GM12872 (cell line): ENCODE results near the gene IPO13.

Experiments used
- TF ChIP-seq, protein P1 (sequence below): IDR thresholded peaks from 3 replicates; pipeline ENCODE4 v1.5.1; 2011; ENCODE audit warnings: low read depth, mild to moderate bottlenecking, low read length, moderate library complexity; ENCODE audit not compliant: insufficient read depth

Gene IPO13

DNA sequence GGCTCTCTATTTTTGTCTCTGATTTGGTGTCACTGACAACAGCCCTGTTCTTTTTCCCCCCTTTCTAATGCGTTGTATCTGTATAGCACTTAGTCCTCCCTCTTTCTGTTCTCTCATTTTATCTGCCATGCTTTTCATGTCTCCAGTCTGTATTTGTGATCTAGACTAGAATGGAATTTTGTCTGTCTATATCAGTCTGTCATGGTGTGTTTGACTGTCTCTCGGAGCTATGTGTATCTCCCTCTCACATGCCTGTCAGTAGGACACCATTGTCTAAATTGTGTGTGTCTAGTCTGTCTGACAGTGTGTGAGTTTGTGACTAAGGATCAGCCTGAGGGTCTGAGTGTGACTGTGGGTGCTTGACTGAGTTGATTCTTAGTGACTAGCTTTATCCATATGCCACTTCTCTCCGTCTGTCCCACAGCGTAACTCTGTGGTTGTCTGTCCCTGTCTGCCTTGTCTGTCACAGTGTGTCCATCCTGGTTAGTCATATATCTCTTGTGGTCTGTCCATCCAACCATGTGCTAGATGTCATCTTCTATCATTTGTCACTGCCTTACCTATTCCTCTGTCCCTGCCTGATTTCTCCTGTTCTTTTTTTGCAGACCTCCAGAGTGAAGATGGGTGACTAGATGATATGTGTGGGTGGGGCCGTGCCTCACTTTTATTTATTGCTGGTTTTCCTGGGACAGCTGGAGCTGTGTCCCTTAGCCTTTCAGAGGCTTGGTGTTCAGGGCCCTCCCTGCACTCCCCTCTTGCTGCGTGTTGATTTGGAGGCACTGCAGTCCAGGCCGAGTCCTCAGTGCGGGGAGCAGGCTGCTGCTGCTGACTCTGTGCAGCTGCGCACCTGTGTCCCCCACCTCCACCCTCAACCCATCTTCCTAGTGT lies 30.9 kb downstream of the IPO13 start:
- TF ChIP-seq, protein P1, sequence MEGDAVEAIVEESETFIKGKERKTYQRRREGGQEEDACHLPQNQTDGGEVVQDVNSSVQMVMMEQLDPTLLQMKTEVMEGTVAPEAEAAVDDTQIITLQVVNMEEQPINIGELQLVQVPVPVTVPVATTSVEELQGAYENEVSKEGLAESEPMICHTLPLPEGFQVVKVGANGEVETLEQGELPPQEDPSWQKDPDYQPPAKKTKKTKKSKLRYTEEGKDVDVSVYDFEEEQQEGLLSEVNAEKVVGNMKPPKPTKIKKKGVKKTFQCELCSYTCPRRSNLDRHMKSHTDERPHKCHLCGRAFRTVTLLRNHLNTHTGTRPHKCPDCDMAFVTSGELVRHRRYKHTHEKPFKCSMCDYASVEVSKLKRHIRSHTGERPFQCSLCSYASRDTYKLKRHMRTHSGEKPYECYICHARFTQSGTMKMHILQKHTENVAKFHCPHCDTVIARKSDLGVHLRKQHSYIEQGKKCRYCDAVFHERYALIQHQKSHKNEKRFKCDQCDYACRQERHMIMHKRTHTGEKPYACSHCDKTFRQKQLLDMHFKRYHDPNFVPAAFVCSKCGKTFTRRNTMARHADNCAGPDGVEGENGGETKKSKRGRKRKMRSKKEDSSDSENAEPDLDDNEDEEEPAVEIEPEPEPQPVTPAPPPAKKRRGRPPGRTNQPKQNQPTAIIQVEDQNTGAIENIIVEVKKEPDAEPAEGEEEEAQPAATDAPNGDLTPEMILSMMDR = no peak

DNA sequence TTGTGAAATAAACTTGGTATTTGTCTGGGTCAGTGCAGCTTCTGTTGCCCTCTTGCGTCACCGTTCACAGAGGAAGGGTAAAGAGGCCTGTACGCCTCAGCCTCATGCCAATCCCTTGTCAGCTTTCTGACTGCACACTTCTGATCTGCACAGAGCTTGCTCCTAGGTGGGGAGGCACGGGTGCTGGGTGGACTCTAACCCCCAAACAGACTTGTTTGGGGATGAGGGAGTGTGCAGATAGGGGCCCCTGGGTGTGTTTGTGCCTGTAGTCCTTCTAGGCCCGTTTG lies 31.5 kb downstream of the IPO13 start:
- TF ChIP-seq, protein P1 = no peak

DNA sequence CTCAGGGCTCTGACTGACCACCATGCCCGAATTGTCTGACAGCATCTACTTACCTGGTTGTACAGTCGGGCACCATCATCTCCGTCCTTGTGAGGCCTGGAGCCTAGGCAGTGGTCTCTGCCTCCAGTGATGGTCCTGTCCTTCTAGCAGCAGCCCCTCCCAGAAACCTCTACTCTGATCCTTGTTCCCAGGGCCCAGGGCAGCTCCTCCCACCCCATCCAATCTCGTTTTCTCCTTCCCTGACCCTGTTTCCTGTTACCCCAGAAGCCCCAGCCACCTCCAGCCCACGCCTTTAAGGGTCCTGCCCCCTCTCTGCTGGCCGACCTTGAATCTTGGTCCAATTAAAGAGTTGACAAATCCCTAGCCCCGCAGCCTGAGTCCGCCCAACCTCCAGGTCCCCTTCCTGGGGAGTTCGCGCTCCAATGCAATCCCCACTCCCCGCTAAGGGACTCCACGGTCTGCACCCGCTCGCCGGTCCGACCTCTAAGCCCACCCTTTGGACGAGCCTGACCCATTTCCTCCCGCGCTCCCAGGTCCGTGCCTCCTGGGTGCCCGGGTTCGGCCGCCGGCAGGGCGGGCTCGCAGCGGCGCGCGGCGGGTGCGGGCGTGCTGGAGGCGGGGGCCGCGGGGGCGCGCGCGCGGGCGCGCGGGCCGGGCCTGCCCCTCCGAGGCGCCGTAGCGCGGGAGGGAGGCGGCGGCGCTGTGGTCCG lies 32.0 kb downstream of the IPO13 start, which contains the start of gene B4GALT2:
TSS of gene B4GALT2 (plus strand) at position 660 of the 710 bp plus-strand sequence. CDS start 1,951 bp downstream, outside the sequence.
- TF ChIP-seq, protein P1 = no peak

DNA sequence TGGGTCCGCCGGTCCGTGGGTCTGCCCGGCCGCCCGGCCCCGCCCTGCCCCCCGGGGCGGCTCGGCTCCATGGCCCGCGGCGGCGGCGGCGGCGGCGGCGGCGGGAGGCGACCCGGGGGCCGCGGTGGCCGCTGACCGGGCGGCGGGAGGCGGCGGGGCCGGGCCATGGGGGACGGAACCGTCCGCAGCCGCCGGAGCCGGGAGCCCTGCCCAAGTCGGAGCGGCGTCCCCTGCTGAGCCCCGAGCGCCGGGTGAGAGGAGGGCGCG lies 32.4 kb downstream of the IPO13 start:
- TF ChIP-seq, protein P1 = no peak

DNA sequence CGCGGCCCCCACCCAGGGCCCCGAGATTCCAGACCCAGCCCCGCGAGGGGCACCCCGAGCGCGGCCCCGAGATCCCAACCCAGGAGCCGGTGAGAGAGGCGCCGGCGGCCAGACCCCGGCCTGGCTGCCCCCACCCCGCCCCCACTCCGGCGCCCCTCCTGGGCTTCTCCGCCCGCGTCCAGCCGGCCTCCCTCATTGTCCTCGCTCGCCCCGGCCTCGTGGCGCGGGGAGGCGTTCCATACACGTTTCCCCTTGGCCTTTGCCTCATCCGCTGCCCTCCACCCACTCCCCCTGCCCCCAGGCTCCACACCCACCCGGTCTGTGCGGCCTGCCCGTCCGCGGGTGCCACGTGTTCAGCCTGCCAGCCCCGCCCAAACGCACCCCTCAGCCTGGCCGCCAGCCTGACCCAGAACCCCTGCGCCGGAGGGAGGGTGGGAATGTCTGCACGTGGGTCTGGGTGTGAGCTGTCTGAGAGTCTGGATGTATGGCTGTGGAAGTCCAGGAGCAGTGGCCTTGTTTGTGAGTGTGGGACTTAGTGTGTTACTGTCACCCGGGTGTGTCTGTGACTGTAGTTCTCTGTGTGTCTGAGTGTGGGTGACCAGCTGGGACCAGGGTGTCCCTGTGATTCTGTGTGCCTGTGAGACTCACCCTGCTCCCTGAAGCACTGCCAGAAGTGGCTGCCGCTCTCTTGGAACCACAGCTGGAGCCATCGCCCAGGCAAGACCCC lies 32.9 kb downstream of the IPO13 start:
- TF ChIP-seq, protein P1 = no peak

DNA sequence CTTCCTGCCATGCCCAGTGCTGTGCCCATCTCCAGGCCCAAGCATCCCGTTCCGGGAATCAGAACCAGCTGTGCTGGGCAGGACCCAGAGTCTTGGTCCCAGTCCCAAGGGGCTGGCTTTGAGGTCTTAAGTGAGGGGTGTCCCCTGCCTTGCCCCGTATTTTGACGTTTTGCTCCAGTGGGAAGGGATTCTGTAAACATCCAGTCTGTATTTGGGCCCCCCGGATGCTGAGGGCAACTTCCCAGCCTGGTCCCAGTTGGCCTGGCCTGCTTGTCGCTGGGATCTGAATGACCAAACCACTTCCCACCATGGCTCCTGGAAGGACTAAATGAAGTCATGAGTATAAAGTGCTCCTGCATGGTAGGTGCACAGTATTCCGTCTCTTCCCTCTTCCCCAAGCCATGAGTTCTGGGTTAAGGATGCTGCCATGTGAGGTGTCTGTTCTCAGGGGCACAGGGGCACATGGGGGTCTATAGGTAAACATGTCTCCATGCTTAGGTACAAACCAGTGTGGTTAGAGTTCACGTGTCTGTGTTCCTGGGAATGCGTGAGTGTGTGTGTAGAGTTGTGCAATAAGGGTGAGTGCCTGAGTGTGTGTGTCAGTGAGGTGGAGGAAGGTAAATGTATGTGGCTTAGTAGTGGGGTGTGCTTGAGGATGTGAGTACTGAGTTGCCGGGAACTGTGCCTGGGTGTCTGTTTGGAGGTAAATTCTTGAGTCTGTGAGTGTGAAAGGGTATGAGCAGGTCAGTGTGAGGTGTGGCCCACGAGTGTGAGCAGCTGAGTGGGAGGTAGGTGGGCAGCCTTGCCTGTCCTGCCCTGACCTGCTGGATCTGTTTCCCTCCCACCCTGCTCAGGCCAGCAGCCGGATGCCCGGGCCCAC lies 33.7 kb downstream of the IPO13 start:
- TF ChIP-seq, protein P1 = no peak
